GM12878 (cell line): Measurements from ENCODE around the gene CENPC. TPM values are rescaled to one million over a fixed set of nuclear protein-coding genes. Genes with fewer than 3 reads are reported as not detected.

ENCODE experiments used
- ATAC-seq: fragments of 200-7000 bp; cut with Tn5 transposase; 3 replicates; pipeline ENCODE4 v1.9.1; 2020; ENCODE audit warnings: mild to moderate bottlenecking, moderate library complexity
- BruUV-seq: library from RNA; stranded (reverse); fragments of 400-500 nt; replicated peaks from 2 replicates; lab custom pipeline; 2021; lab: Mats Ljungman, UMichigan
- CTCF ChIA-PET: fragments of 300-600 bp; sonication (Branson Sonifier 250); formaldehyde crosslinking; extraction: SDS; loops from one replicate; lab custom pipeline; 2021; ENCODE audit warnings: inconsistent platforms; lab: Yijun Ruan, JAX
- POLR2A ChIA-PET: fragments of 350-600 bp; formaldehyde crosslinking; extraction: SDS; loops from one replicate; lab custom pipeline; 2021; ENCODE audit warnings: inconsistent platforms; lab: Charles Lee
- RAD21 ChIA-PET: fragments of 300-600 bp; sonication (Branson Sonifier 250); formaldehyde crosslinking; loops from one replicate; lab custom pipeline; 2023; ENCODE audit warnings: antibody characterized with exemption; ENCODE audit not compliant: unreplicated experiment; lab: Charles Lee
- SMC1A ChIA-PET: fragments of 300-600 bp; sonication (Branson Sonifier 250); formaldehyde crosslinking; loops from one replicate; lab custom pipeline; 2023; ENCODE audit not compliant: unreplicated experiment, uncharacterized antibody; lab: Charles Lee
- DNase-seq: peaks from one replicate; pipeline ENCODE4 v3.0.0-alpha.2; 2011; ENCODE audit warnings: low read depth, low spot score
- FAIRE-seq: peaks from 3 replicates; lab custom pipeline; 2011; peaks lifted over from hg19 to GRCh38; lab: Jason Lieb, UNC
- H2AFZ ChIP-seq: 2 replicates; pipeline ENCODE4 v1.6.0; 2011; ENCODE audit warnings: low read depth, low read length, control low read depth; ENCODE audit not compliant: control insufficient read depth
- H3K27ac ChIP-seq: 2 replicates; pipeline ENCODE4 v1.5.1; 2011; ENCODE audit warnings: control low read depth; ENCODE audit not compliant: control insufficient read depth, insufficient read depth
- H3K27me3 ChIP-seq, 2 experiments: replicated peaks in 1 of 2; 2 replicates each; pipeline versions ENCODE4 v1.6.0 to v1.6.1; 2011; ENCODE audit warnings: low read length in 1 of 2; ENCODE audit not compliant: control insufficient read depth in 2 of 2, insufficient read depth in 2 of 2
- H3K36me3 ChIP-seq, 2 experiments: 2 replicates each; pipeline ENCODE4 v1.5.1; 2011; ENCODE audit warnings: low read length in 1 of 2; ENCODE audit not compliant: control insufficient read depth in 2 of 2, insufficient read depth in 2 of 2
- H3K4me1 ChIP-seq: 2 replicates; pipeline ENCODE4 v1.6.1; 2011; ENCODE audit warnings: mild to moderate bottlenecking, low read length, moderate library complexity, mixed read lengths; ENCODE audit not compliant: control insufficient read depth, insufficient read depth
- H3K4me2 ChIP-seq: 2 replicates; pipeline ENCODE4 v1.6.0; 2011; ENCODE audit warnings: control low read depth; ENCODE audit not compliant: control insufficient read depth, insufficient read depth
- H3K4me3 ChIP-seq: fragments of 200-600 bp; sonication (generic); 2 replicates; pipeline ENCODE4 v1.5.1; 2016
- H3K79me2 ChIP-seq: 2 replicates; pipeline ENCODE4 v1.6.0; 2011; ENCODE audit warnings: low read length; ENCODE audit not compliant: control insufficient read depth, insufficient read depth
- H3K9ac ChIP-seq: 2 replicates; pipeline ENCODE4 v1.8.0; 2011; ENCODE audit warnings: low read length, control low read depth, mixed read lengths; ENCODE audit not compliant: control insufficient read depth, insufficient read depth
- H3K9me3 ChIP-seq: replicated peaks from 3 replicates; pipeline ENCODE4 v1.5.1; 2011; ENCODE audit warnings: mild to moderate bottlenecking, low read length; ENCODE audit not compliant: control insufficient read depth, insufficient read depth
- H4K20me1 ChIP-seq: 2 replicates; pipeline ENCODE4 v1.6.0; 2011; ENCODE audit not compliant: control insufficient read depth, insufficient read depth
- E2F8 ChIP-seq: fragments of 450-650 bp; IDR thresholded peaks from 2 replicates; pipeline ENCODE4 v1.6.1; 2018; ENCODE audit warnings: mild to moderate bottlenecking, low read depth, moderate library complexity; ENCODE audit not compliant: partially characterized antibody
- E4F1 ChIP-seq: fragments of 450-650 bp; IDR thresholded peaks from 2 replicates; pipeline ENCODE4 v1.6.1; 2018; ENCODE audit warnings: borderline replicate concordance, mild to moderate bottlenecking; ENCODE audit not compliant: partially characterized antibody
- KLF5 ChIP-seq: fragments of 450-650 bp; IDR thresholded peaks from 2 replicates; pipeline ENCODE4 v1.6.1; 2014; ENCODE audit warnings: mild to moderate bottlenecking; ENCODE audit not compliant: partially characterized antibody
- MYB ChIP-seq: fragments of 150-350 bp; IDR thresholded peaks from 2 replicates; pipeline ENCODE4 v1.6.1; 2014; ENCODE audit warnings: mild to moderate bottlenecking, low read depth, low read length, borderline replicate concordance
- NFIC ChIP-seq: IDR thresholded peaks from 2 replicates; pipeline ENCODE4 v1.6.1; 2012; ENCODE audit warnings: low read depth, mild to moderate bottlenecking, inconsistent platforms, low read length, moderate library complexity
- NR2C2 ChIP-seq: IDR thresholded peaks from 2 replicates; pipeline ENCODE4 v1.6.1; 2011; ENCODE audit warnings: borderline replicate concordance, low read depth; ENCODE audit not compliant: control insufficient read depth, insufficient read length
- POLR2A ChIP-seq: IDR thresholded peaks from 2 replicates; pipeline ENCODE4 v1.6.1; 2011; ENCODE audit warnings: low read depth, mild to moderate bottlenecking, low read length
- RB1 ChIP-seq: fragments of 450-650 bp; formaldehyde crosslinking; IDR thresholded peaks from 2 replicates; pipeline ENCODE4 v1.6.1; 2017; ENCODE audit warnings: mild to moderate bottlenecking, borderline replicate concordance
- RCOR1 ChIP-seq: conservative IDR thresholded peaks from 2 replicates; pipeline ENCODE4 v1.6.1; 2012; ENCODE audit warnings: low read depth, low read length, improper control_type of control experiment
- RUNX3 ChIP-seq: IDR thresholded peaks from 2 replicates; pipeline ENCODE4 v1.6.1; 2012; ENCODE audit warnings: low read length, inconsistent platforms
- ZNF207 ChIP-seq: fragments of 450-650 bp; IDR thresholded peaks from 2 replicates; pipeline ENCODE4 v1.6.1; 2014; ENCODE audit warnings: antibody characterized with exemption, mild to moderate bottlenecking, borderline replicate concordance
- WGBS: methylation state at CpG from one replicate; pipeline ENCODE4 v1.1.6; 2016; ENCODE audit warnings: low lambda C conversion rate; ENCODE audit not compliant: insufficient replicate concordance, insufficient coverage; ENCODE audit errors: missing lambda C conversion rate; 5-methylcytosine and 5-hydroxymethylcytosine counted together
- in situ Hi-C: fragments of 300-500 bp; cut with MboI; formaldehyde crosslinking; loops from 9 replicates; pipeline ENCODE4 v1.14.3; 2018; ENCODE audit warnings: mixed read lengths
- intact Hi-C: fragments of 100-400 bp; cut with micrococcal nuclease; formaldehyde crosslinking; loops from one replicate; pipeline ENCODE4 v1.14.2; 2022; ENCODE audit not compliant: unreplicated experiment
- polyA plus RNA-seq, 11 experiments: library from polyadenylated mRNA; depleted of rRNA in 4 of 11; unstranded in 6 of 11; stranded (reverse) in 5 of 11; fragments of >200 nt; fragmentation: Nextera tagmentation in 4 of 11; fragmentation: Illumina TruSeq in 1 of 11; extraction: Ambion mirVana in 4 of 11; extraction: Trizol in 1 of 11; gene quantifications; 1 replicate in 1 of 11; 2 replicates in 10 of 11; pipeline versions ENCODE4 v1.2.1 to v1.2.3, GENCODE V29; 2011 to 2016; ENCODE audit warnings: inconsistent platforms in 2 of 11, missing spikeins in 2 of 11, low read depth in 1 of 11
- total RNA-seq, 4 experiments: library from RNA; depleted of rRNA in 3 of 4; stranded (reverse); fragments of >200 nt in 3 of 4; fragmentation: Illumina TruSeq in 1 of 4; extraction: Trizol in 1 of 4; gene quantifications; 2 replicates each; pipeline versions ENCODE4 v1.2.1 to v1.2.3, GENCODE V29; 2013 to 2021
- TF ChIP-seq, protein P1 (sequence below): fragments of 450-650 bp; IDR thresholded peaks from 2 replicates; pipeline ENCODE4 v1.6.1; 2017; ENCODE audit warnings: borderline replicate concordance
- TF ChIP-seq, protein P2 (sequence below): IDR thresholded peaks from 2 replicates; pipeline ENCODE4 v1.6.1; 2011; ENCODE audit warnings: borderline replicate concordance, low read depth, mild to moderate bottlenecking, moderate library complexity, low read length; ENCODE audit not compliant: insufficient read depth, poor library complexity, severe bottlenecking
- TF ChIP-seq, protein P3 (sequence below): fragments of 450-650 bp; IDR thresholded peaks from 2 replicates; pipeline ENCODE4 v1.6.1; 2016; ENCODE audit warnings: mild to moderate bottlenecking

Gene CENPC
- total and polyA plus RNA-seq, 10 of the 15 experiments (the other 5 are each of a cell fraction or from before 2014, with no cell fraction given): 13.1 to 34.9 (median 20.3) TPM

DNA sequence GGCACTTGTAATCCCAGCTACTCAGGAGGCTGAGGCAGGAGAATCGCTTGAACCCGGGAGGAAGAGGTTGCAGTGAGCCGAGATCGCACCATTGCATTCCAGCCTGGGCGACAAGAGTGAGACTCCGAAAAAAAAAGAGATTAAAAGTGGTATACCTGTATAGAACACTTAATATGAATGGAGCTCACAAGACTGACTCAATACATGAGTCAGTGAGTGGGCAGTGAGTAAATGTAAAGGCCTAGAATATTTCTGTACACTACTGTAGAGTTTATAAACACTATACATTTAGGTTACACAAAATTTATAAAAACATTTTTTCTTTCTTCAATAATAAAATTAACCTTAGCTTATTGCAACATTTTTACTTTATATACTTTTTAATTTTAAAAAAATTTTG lies 93.8 kb downstream of the CENPC start:
- H3K4me1 ChIP-seq: no peaks in the 10 kb centered on the region
- DNase-seq (no peak), ATAC-seq (no peak), FAIRE-seq (no peak)
- 94% methylated on average over 4 of the region's 6 CpGs for WGBS
- in situ Hi-C loops (no loop called here), intact Hi-C loops (no loop called here)
- no peaks in the 10 kb centered on the region for H3K27me3 ChIP-seq
- ChIA-PET RAD21 (no interaction called here), POLR2A (no interaction called here), SMC1A (interaction anchor here (0.7 to 0.9 kb wide), 2 partner anchors 228 to 805 kb away, joined by 3 read pairs; no protein-coding TSS in a partner anchor), CTCF (no interaction called here)
- H2AFZ ChIP-seq: no peak overlapping the region
- no peak overlapping the region for H3K9ac ChIP-seq
- H3K36me3 ChIP-seq: no peaks in the 10 kb centered on the region; a peak in 1 of 4 replicates
- no peaks in the 10 kb centered on the region for H3K9me3 ChIP-seq
- no peak overlapping the region for H3K27ac ChIP-seq
- no peaks in the 10 kb centered on the region for H3K79me2 ChIP-seq
- no peak overlapping the region for H3K4me2 ChIP-seq
- no TSS peak for BruUV-seq
- H4K20me1 ChIP-seq: no peaks in the 10 kb centered on the region
- no peak overlapping the region for H3K4me3 ChIP-seq
- TF ChIP-seq POLR2A: no peak
- TF ChIP-seq, protein P1, sequence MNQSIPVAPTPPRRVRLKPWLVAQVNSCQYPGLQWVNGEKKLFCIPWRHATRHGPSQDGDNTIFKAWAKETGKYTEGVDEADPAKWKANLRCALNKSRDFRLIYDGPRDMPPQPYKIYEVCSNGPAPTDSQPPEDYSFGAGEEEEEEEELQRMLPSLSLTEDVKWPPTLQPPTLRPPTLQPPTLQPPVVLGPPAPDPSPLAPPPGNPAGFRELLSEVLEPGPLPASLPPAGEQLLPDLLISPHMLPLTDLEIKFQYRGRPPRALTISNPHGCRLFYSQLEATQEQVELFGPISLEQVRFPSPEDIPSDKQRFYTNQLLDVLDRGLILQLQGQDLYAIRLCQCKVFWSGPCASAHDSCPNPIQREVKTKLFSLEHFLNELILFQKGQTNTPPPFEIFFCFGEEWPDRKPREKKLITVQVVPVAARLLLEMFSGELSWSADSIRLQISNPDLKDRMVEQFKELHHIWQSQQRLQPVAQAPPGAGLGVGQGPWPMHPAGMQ: no peak
- no peak for TF ChIP-seq RB1
- TF ChIP-seq MYB: no peak
- no peak for TF ChIP-seq RUNX3
- no peak for TF ChIP-seq NFIC
- no peak for TF ChIP-seq RCOR1
- no peak for TF ChIP-seq E2F8
- no peak for TF ChIP-seq NR2C2
- TF ChIP-seq, protein P2, sequence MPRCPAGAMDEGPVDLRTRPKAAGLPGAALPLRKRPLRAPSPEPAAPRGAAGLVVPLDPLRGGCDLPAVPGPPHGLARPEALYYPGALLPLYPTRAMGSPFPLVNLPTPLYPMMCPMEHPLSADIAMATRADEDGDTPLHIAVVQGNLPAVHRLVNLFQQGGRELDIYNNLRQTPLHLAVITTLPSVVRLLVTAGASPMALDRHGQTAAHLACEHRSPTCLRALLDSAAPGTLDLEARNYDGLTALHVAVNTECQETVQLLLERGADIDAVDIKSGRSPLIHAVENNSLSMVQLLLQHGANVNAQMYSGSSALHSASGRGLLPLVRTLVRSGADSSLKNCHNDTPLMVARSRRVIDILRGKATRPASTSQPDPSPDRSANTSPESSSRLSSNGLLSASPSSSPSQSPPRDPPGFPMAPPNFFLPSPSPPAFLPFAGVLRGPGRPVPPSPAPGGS: no peak
- TF ChIP-seq ZNF207: no peak
- TF ChIP-seq, protein P3, sequence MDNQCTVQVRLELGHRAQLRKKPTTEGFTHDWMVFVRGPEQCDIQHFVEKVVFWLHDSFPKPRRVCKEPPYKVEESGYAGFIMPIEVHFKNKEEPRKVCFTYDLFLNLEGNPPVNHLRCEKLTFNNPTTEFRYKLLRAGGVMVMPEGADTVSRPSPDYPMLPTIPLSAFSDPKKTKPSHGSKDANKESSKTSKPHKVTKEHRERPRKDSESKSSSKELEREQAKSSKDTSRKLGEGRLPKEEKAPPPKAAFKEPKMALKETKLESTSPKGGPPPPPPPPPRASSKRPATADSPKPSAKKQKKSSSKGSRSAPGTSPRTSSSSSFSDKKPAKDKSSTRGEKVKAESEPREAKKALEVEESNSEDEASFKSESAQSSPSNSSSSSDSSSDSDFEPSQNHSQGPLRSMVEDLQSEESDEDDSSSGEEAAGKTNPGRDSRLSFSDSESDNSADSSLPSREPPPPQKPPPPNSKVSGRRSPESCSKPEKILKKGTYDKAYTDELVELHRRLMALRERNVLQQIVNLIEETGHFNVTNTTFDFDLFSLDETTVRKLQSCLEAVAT: no peak
- TF ChIP-seq E4F1: no peak
- TF ChIP-seq KLF5: no peak
